ENCODE data around the gene CFAP99. TPM values are rescaled to one million over a fixed set of nuclear protein-coding genes. Genes with fewer than 3 reads are reported as not detected.
A peak's percentile ranks its signal among the peaks of the same experiment; 100 is the strongest.

CFAP99 gene
- total RNA-seq, 4 donors from 2014 or later = 0.21 to 0.46 TPM; not detected in 2

GRCh38 chr4:2438822-2439718, 20.3 kb downstream of the CFAP99 start:
- TF ChIP-seq CTCF (IDR thresholded peaks at IDR 0.05) = no peak
- no peak for TF ChIP-seq POLR2A (IDR thresholded peaks at IDR 0.05)
- no peak for DNase-seq
- H3K4me3 ChIP-seq = no peak overlapping the region
- H3K4me1 ChIP-seq = no peaks in the 10 kb centered on the region
- intact Hi-C loops (cut with DNase I; ENCODE audit: low total_unique reads) = no loop called here
- no peaks in the 10 kb centered on the region for H3K9me3 ChIP-seq
- no peaks in the 10 kb centered on the region for H3K27me3 ChIP-seq
- no peaks in the 10 kb centered on the region for H3K36me3 ChIP-seq
- no peak overlapping the region for H3K27ac ChIP-seq

- intact Hi-C loops (cut with DNase I; ENCODE audit: low total_unique reads) = no loop called here
- H3K27ac ChIP-seq = no peak overlapping the region
- H3K4me3 ChIP-seq = no peak overlapping the region
- H3K4me1 ChIP-seq = no peaks in the 10 kb centered on the region
- no peaks in the 10 kb centered on the region for H3K9me3 ChIP-seq
- no peaks in the 10 kb centered on the region for H3K36me3 ChIP-seq
- DNase-seq = no peak
- TF ChIP-seq POLR2A (IDR thresholded peaks at IDR 0.05) = no peak
- TF ChIP-seq CTCF (IDR thresholded peaks at IDR 0.05) = peak in 3 of 4 experiments; percentile 32 to 52 (median 47)
- no peaks in the 10 kb centered on the region for H3K27me3 ChIP-seq
Measured at GRCh38 chr4:2441393-2442174, 22.8 kb downstream of the CFAP99 start.

GRCh38 chr4:2442175-2442993, 23.6 kb downstream of the CFAP99 start:
- Histone ChIP-seq H3K9me3 (no peaks in the 10 kb centered on the region), H3K4me1 (no peaks in the 10 kb centered on the region), H3K27me3 (no peaks in the 10 kb centered on the region), H3K36me3 (no peaks in the 10 kb centered on the region), H3K27ac (no peak overlapping the region), H3K4me3 (no peak overlapping the region)
- DNase-seq = no peak
- intact Hi-C loops (cut with DNase I; ENCODE audit: low total_unique reads) = no loop called here
- no peak for TF ChIP-seq CTCF (IDR thresholded peaks at IDR 0.05)
- TF ChIP-seq POLR2A (IDR thresholded peaks at IDR 0.05) = no peak

- no peaks in the 10 kb centered on the region for H3K27me3 ChIP-seq
- H3K27ac ChIP-seq = no peak overlapping the region
- no peak overlapping the region for H3K4me3 ChIP-seq
- no peaks in the 10 kb centered on the region for H3K36me3 ChIP-seq
- TF ChIP-seq POLR2A (IDR thresholded peaks at IDR 0.05) (no peak), CTCF (IDR thresholded peaks at IDR 0.05) (no peak)
- intact Hi-C loops (cut with DNase I; ENCODE audit: low total_unique reads) = no loop called here
- DNase-seq = no peak
- H3K4me1 ChIP-seq = no peaks in the 10 kb centered on the region
- no peaks in the 10 kb centered on the region for H3K9me3 ChIP-seq
Measured at GRCh38 chr4:2443061-2443730, 24.4 kb downstream of the CFAP99 start.

All from uterus (tissue), 4 donors.